ENCODE results near the gene PIK3CD. TPM values are rescaled to one million over a fixed set of nuclear protein-coding genes. Genes with fewer than 3 reads are reported as not detected.

The PIK3CD gene
- total and polyA plus RNA-seq, 2 of the 4 experiments (the other 2 are of a cell fraction), result 5.0 to 12.1 TPM

- intact Hi-C loops (cut with micrococcal nuclease), result no loop called here
- Histone ChIP-seq H3K79me1 (ENCODE audit: low read depth in 1 of 2, low read length in 2 of 2) (no peaks in the 10 kb centered on the region; a peak in 1 of 4 replicates), H3K4me2 (ENCODE audit: low read depth, low read length) (no peak overlapping the region), H4K91ac (ENCODE audit: insufficient read depth, low read depth, low read length) (no peak overlapping the region), H4K20me1 (ENCODE audit: insufficient read depth, low read length) (no peaks in the 10 kb centered on the region), H3K23ac (ENCODE audit: low read depth, low read length) (no peak overlapping the region), H3K4ac (ENCODE audit: low read depth, low read length) (no peak overlapping the region), H3K56ac (ENCODE audit: extremely low read depth, insufficient read depth, low read length) (no peak overlapping the region), H3K4me3 (ENCODE audit: insufficient read depth, low read depth, low read length) (no peak overlapping the region), H3K4me1 (ENCODE audit: control insufficient read depth, insufficient read depth, low read length) (peaks cover 9% of the 10 kb centered on the region), H2BK20ac (ENCODE audit: low read depth, low read length) (no peak overlapping the region), H3K9me1 (ENCODE audit: insufficient read depth, low read length) (no peaks in the 10 kb centered on the region), H3K36me3 (ENCODE audit: control insufficient read depth, insufficient read depth, low read length) (no peaks in the 10 kb centered on the region), H3K9me3 (ENCODE audit: control insufficient read depth, insufficient read depth, low read length) (no peaks in the 10 kb centered on the region), H3K18ac (ENCODE audit: low read depth, low read length) (no peak overlapping the region), H3K27ac (ENCODE audit: insufficient read depth, low read length) (no peak overlapping the region), H2BK120ac (ENCODE audit: low read depth, low read length) (no peak overlapping the region), H2AFZ (replicated peaks; ENCODE audit: low read length, poor library complexity) (no peak overlapping the region), H4K8ac (ENCODE audit: low read depth in 2 of 2, low read length in 2 of 2) (no peak overlapping the region), H3K9ac (ENCODE audit: low read depth, low read length) (no peak overlapping the region), H4K5ac (ENCODE audit: low read depth, low read length) (no peak overlapping the region), H2AK5ac (ENCODE audit: low read depth, low read length) (no peak overlapping the region), H2AK9ac (replicated peaks; ENCODE audit: low read depth, low read length, poor library complexity) (no peak overlapping the region), H3K27me3 (ENCODE audit: control insufficient read depth, insufficient read depth, low read length) (no peaks in the 10 kb centered on the region; the same call in 1 of the 2 replicates), H3K14ac (replicated peaks; ENCODE audit: low read depth, low read length) (no peak overlapping the region), H2BK5ac (ENCODE audit: low read depth, low read length, poor library complexity, severe bottlenecking) (no peak overlapping the region), H2BK15ac (ENCODE audit: low read depth, low read length) (no peak overlapping the region)
- dilution Hi-C loops (cut with HindIII; ENCODE audit: low sequenced_read_pairs, unreplicated experiment), result no loop called here
- ATAC-seq (ENCODE audit: low read depth) (no peak), DNase-seq (no peak)
- WGBS, 2 experiments (ENCODE audit: extremely low coverage in 2 of 2, insufficient read length in 1 of 2), result no CpG with 5 or more reads among the region's 5 CpGs
- POLR2A ChIA-PET (ENCODE audit: unreplicated experiment), result no interaction called here
- in situ Hi-C loops (cut with MboI; ENCODE audit: low sequenced_read_pairs), result no loop called here
- no TSS peak for BruUV-seq (replicated peaks)
- TF ChIP-seq SMC3 (IDR thresholded peaks at IDR 0.05; ENCODE audit: low read depth, low read length) (no peak), BHLHE40 (IDR thresholded peaks at IDR 0.05; ENCODE audit: low read depth, low read length) (no peak), CHD1 (IDR thresholded peaks at IDR 0.05; ENCODE audit: low read depth, low read length) (no peak), CTCF (conservative IDR thresholded peaks at IDR 0.05; ENCODE audit: low read depth, low read length) (no peak), MXI1 (IDR thresholded peaks at IDR 0.05; ENCODE audit: borderline replicate concordance, low read depth, low read length) (no peak), RCOR1 (IDR thresholded peaks at IDR 0.05; ENCODE audit: insufficient replicate concordance, low read length) (no peak), POLR2A (IDR thresholded peaks at IDR 0.05; ENCODE audit: low read depth, low read length) (no peak), MAFK (IDR thresholded peaks at IDR 0.05; ENCODE audit: low read depth, low read length) (no peak), CEBPB (IDR thresholded peaks at IDR 0.05; ENCODE audit: low read depth, low read length) (no peak), RAD21 (IDR thresholded peaks at IDR 0.05; ENCODE audit: low read length) (no peak), FOS (IDR thresholded peaks at IDR 0.05; ENCODE audit: low read depth, low read length) (no peak), RFX5 (IDR thresholded peaks at IDR 0.05; ENCODE audit: low read depth, low read length) (no peak)
- CTCF ChIA-PET, result no interaction called here
These were observed 20.9 kb downstream of the PIK3CD start for GRCh38 chr1:9672444-9672843.

Measured in IMR-90 (cell line).